Glomerular visceral epithelial cell (primary cell): ENCODE measurements around the gene SH3RF1.

Source experiments
- DNase-seq: peaks from one replicate; pipeline ENCODE4 v3.0.0-alpha.2; 2016; ENCODE audit errors: extremely low spot score

Gene SH3RF1

DNA sequence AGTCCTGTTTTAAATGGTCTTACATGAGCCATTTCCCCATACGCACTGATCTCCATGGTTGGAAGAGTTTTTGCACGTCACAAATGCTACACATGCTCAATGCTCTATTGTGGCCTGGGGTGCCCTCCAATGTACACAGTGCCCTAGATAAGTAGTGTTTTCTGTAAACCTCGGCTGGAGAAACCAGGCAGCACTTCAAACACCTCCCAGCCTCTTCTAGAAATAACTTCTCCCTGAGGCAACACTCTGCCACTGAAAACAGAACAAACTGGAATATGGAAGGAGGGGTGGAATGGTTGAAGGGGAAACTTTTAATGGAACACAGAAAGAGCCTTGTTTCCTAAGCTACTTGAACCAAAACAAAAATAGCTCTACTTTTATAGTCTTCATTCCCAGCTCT lies 136.8 kb downstream of the SH3RF1 start:
- DNase-seq = no peak

DNA sequence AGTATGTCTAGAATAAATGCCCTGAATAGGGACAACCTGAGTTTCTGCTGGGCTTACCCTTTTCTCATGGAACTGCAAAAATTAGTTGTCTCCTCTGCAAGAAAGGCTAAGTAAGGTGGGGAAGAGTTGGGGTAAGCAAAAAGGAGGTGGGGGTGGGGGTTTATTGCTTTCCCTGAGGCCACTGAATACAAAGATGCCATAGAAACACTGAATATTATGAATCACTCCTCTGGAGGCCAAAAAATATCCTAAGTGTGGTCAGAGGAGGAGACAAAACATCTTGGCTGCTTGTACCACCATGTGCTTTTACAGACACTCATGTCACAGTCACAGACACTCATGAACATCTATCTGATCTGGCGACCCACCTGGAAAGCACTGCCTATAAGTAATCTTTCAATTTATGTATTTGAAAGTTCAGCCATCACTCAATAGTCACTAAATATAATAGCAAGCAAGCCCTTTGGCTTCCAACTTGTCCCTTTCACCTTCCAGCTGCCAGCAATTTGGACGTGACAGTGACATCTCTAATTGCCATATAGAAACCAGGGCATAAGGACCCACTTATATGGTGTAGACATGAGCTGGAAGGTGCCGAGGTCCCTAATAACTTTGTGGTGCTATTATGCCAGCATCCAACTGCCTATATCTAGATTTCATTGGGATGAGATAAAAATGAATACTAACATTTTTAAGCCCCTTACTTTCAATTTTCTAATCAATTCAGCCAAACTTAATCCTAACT lies 138.0 kb downstream of the SH3RF1 start:
- DNase-seq = no peak

- DNase-seq = no peak
These were observed 139.1 kb downstream of the SH3RF1 start for GRCh38 chr4:169131556-169132208.

GRCh38 chr4:169128902-169129301 lies 141.9 kb downstream of the SH3RF1 start:
- no peak for DNase-seq

- DNase-seq = no peak
These were observed 143.4 kb downstream of the SH3RF1 start for GRCh38 chr4:169127314-169127713.

DNA sequence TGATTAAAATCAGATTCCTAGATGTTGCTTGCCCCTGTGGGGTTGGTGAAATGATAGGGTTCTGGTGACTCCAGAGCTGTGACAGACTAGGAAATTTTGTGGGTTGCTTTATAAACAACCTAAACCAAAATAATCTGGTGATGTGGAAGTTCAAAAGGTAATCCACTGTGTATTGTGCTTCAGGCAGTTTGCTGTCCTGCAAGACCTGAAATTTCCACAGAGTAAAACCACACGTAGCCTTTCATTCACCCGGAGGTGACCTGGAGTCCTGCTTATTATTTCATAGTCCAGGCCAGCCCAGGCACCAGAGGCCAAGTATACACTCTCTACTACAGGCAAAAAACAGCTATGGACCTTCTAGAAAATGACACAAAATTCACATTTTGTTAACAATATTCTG lies 146.1 kb downstream of the SH3RF1 start:
- no peak for DNase-seq

GRCh38 chr4:169122422-169122821 lies 148.3 kb downstream of the SH3RF1 start:
- no peak for DNase-seq

DNA sequence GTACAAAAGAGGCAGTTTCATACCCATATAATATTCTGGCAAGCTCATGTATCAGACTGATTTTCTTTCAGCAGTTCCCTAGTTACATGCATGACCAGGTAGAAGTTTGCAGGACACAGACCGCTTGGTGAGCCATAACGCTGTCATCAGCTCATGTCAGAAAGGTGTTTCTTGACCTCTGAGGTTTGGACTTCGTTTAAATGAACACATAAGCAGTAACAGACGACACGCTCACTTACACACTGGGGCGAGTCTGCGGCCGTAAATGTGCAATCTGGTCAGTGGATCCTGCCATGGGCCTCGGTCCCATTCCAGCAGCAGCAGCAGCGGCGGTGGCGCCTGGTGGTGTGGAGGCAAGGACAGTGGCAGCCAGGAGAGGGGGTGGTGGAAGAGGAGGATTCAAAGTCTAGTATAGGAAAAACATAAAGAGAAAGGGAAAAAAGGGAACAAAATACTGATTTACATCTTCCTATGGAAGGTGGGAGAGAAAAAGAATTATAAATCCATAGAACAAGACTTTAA lies 148.8 kb downstream of the SH3RF1 start:
- DNase-seq = peak; percentile 67

- no peak for DNase-seq
These were observed 150.1 kb downstream of the SH3RF1 start for GRCh38 chr4:169120624-169121023.

GRCh38 chr4:169119536-169119935 lies 151.2 kb downstream of the SH3RF1 start:
- DNase-seq = no peak

DNA sequence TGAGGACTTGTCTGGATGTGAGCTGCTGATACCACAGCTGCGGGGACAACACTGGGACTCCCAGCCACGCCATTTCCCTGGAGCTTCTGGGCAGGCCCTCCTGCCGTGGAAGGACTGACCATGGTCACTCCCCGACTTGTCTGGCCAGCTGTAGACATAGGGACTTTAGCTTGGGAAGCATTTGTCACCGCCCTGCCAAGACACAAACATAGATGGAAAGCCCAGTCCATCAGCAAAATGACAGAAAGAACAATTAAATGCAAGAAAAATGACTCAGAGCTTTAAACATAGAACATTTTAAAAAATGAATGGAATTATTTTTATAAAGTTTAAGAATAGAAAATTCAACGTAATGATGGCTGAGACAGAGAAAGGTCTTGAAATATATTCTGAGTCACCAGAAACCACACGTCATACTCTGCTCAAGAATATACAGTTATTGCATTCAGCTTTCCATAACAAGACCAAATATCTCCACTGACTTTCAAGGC lies 153.1 kb downstream of the SH3RF1 start:
- DNase-seq = no peak

- no peak for DNase-seq
These were observed 154.4 kb downstream of the SH3RF1 start for GRCh38 chr4:169116270-169116901.

DNA sequence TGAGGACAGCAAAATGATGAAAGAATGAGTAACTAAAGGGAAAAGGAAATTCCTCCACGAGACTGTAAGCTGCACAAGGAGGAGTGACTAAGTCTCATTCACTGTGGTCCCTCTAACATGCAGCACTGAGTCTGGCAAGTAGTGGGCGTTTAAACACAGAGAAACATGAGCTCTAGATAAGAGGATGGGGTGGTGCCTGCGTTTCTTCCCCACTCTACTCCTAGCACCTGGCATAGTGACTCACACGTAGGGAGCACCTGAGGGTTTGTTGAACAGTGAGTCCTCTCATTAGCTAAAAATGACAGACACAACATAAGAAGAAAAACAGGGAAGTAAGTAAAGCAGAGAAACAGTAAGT lies 154.9 kb downstream of the SH3RF1 start:
- peak; percentile 85 for DNase-seq

DNA sequence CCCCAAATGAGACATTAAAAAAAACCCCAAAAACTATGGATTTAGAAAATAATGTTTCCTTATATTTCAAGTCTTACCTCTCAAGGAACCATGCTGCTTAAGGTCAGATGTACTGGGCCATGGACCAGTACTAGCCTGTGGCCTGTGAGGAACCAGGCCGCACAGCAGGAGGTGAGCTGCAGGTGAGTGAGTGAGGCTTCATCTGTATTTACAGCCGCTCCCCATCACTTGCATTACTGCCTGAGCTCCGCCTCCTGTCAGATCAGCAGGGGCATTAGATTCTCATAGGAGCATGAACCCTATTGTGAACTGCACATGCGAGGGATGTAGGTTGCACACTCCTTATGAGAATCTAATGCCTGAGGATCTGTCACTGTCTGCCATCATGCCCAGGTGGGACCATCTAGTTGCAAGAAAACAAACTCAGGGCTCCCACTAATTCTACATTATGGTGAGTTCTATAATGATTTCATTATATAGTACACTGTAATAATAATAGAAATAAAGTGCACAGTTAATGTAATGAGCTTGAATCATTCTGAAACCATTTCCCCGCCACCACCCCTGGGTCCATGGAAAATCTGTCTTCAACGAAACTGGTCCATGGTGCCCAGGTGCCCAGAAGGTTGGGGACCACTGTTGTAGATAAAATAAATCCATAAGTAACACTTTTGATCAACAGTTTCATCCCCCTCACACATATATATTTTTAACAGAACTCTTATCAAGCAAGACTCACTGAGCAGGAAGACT lies 155.4 kb downstream of the SH3RF1 start:
- no peak for DNase-seq

DNA sequence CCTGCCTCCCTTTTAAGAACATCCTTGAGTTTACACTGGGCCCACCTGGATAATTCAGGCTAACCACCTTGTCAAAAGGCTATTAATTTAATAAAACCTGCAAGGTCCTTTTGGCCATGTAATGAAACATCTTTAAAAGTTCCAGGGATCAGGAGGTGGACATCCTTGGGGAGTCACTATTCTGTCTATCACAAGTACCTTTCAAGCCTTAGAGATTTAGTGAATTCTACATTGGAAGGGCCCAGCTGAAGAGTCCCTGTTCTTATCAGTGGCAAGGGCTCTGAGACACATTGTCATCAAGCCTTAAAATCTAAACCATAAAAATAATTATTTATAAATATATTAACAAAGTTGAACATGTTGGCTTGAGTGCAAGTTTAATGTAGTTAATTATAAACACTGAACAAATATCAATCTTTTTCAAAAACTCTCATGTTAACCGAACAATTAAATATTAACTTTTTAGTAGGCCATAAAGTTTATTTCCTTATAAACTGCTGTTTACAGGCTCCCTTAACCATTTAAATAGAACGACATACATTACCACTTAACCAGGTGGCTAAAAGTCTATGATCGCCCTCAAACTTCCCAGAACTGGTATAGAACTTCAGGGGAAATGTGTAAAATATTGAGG lies 156.3 kb downstream of the SH3RF1 start:
- no peak for DNase-seq

- DNase-seq = no peak
These were observed 160.1 kb downstream of the SH3RF1 start for GRCh38 chr4:169110633-169111032.

GRCh38 chr4:169109035-169109675 lies 161.6 kb downstream of the SH3RF1 start:
- DNase-seq = no peak

- no peak for DNase-seq
These were observed 162.5 kb downstream of the SH3RF1 start for GRCh38 chr4:169108303-169108702.

GRCh38 chr4:169107528-169107927 lies 163.2 kb downstream of the SH3RF1 start:
- no peak for DNase-seq

DNA sequence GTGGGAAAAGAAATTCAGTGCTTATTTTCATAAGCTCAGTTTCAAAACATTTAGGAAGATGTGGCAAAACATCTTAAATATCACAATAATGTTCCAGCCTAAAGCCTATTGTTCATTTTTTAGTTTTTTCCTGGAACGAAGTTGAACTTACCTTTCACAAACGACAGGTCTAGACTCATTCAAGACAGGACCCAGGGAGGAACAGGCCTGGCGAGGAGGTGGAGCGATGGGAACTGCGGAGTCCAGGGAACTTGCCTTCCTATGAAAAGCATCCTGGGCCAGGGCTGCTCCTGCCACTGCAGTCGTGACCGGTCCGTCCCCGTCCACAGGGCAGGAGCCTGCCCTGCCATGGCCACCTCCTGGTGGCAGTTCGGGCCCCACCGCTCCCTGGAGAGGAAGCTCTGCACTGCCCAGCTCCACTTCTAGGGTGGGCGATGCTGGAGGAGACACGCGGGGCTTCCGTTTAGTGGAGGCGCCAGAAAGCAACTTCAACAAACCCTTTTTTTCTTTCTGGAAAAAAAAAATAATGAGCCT lies 164.0 kb downstream of the SH3RF1 start:
- no peak for DNase-seq

GRCh38 chr4:169105620-169106019 lies 165.1 kb downstream of the SH3RF1 start:
- DNase-seq = no peak
